B cell (primary cell): Measurements from ENCODE around the gene HOXD3. TPM values are rescaled to one million over a fixed set of nuclear protein-coding genes. Genes with fewer than 3 reads are reported as not detected.

Source experiments
- ATAC-seq: fragments of 200-7000 bp; cut with Tn5 transposase; one replicate; pipeline ENCODE4 v1.10.0; 2021; ENCODE audit warnings: low read depth, mild to moderate bottlenecking, moderate number of reproducible peaks, moderate library complexity
- CTCF ChIA-PET: fragments of 350-600 bp; sonication (Branson Sonifier 250); formaldehyde crosslinking; loops from one replicate; lab custom pipeline; 2021; ENCODE audit warnings: antibody characterized with exemption, inconsistent platforms; lab: Charles Lee
- POLR2A ChIA-PET: fragments of 350-600 bp; sonication (Branson Sonifier 250); formaldehyde crosslinking; loops from one replicate; lab custom pipeline; 2021; ENCODE audit warnings: antibody characterized with exemption; lab: Charles Lee
- DNase-seq: peaks from one replicate; pipeline ENCODE4 v3.0.0; 2013
- H2AFZ ChIP-seq: 2 replicates; pipeline ENCODE4 v1.6.1; 2012; ENCODE audit warnings: mild to moderate bottlenecking, low read depth, low read length; ENCODE audit not compliant: insufficient read depth, poor library complexity, severe bottlenecking
- H3K27ac ChIP-seq, 2 donors: 1 replicate in 1 of 2; 2 replicates in 1 of 2; pipeline ENCODE4 v1.5.1; 2012 to 2013; ENCODE audit warnings: low read length in 2 of 2, mild to moderate bottlenecking in 2 of 2, moderate library complexity in 1 of 2
- H3K27me3 ChIP-seq, 4 experiments: fragments of 200-600 bp in 1 of 4; sonication (generic) in 1 of 4; replicated peaks in 1 of 4; 1 replicate in 2 of 4; 2 replicates in 2 of 4; pipeline versions ENCODE4 v1.6.1 to v1.7.0; 2013 to 2016; ENCODE audit warnings: low read length in 3 of 4, mild to moderate bottlenecking in 2 of 4, mixed read lengths in 1 of 4, moderate library complexity in 1 of 4; ENCODE audit not compliant: insufficient read depth in 4 of 4, control insufficient read depth in 3 of 4; ENCODE audit errors: control extremely low read depth in 1 of 4
- H3K36me3 ChIP-seq, 2 experiments: replicated peaks in 1 of 2; 1 replicate in 1 of 2; 2 replicates in 1 of 2; pipeline versions ENCODE4 v1.6.1 to v1.7.1; 2013; ENCODE audit warnings: low read length in 1 of 2; ENCODE audit not compliant: insufficient read depth in 2 of 2, control insufficient read depth in 1 of 2; ENCODE audit errors: control extremely low read depth in 1 of 2, extremely low read depth in 1 of 2
- H3K4me1 ChIP-seq, 2 donors: fragments of 200-600 bp in 1 of 2; sonication (generic) in 1 of 2; 1 replicate in 1 of 2; 2 replicates in 1 of 2; pipeline versions ENCODE4 v1.5.1 to v1.6.1; 2013 to 2017; ENCODE audit warnings: low read length in 2 of 2; ENCODE audit not compliant: control insufficient read depth in 2 of 2, insufficient read depth in 2 of 2
- H3K4me2 ChIP-seq: replicated peaks from 2 replicates; pipeline ENCODE3; 2012; ENCODE audit warnings: mild to moderate bottlenecking, low read depth, low read length; ENCODE audit not compliant: poor library complexity, severe bottlenecking
- H3K4me3 ChIP-seq, 5 experiments: fragments of 200-600 bp in 1 of 5; sonication (generic) in 1 of 5; 1 replicate in 3 of 5; 2 replicates in 2 of 5; pipeline versions ENCODE4 v1.5.1 to v1.7.0; 2011 to 2016; ENCODE audit warnings: low read length in 4 of 5, mild to moderate bottlenecking in 4 of 5, low read depth in 2 of 5, control low read depth in 1 of 5, moderate library complexity in 1 of 5; ENCODE audit not compliant: insufficient read depth in 1 of 5; ENCODE audit errors: control extremely low read depth in 1 of 5, extremely low read depth in 1 of 5
- H3K79me2 ChIP-seq: fragments of 200-600 bp; sonication (generic); one replicate; pipeline ENCODE4 v1.6.0; 2016; ENCODE audit warnings: low read length; ENCODE audit not compliant: control insufficient read depth, insufficient read depth
- H3K9ac ChIP-seq: fragments of 200-600 bp; sonication (generic); 2 replicates; pipeline ENCODE4 v1.6.1; 2017; ENCODE audit warnings: mild to moderate bottlenecking, low read length, moderate library complexity
- H3K9me3 ChIP-seq, 3 donors: one replicate each; pipeline versions ENCODE4 v1.6.1 to v1.7.1; 2013; ENCODE audit warnings: low read length in 2 of 3; ENCODE audit not compliant: control insufficient read depth in 2 of 3, insufficient read depth in 1 of 3; ENCODE audit errors: control extremely low read depth in 1 of 3
- H4K20me1 ChIP-seq: 2 replicates; pipeline ENCODE4 v1.6.0; 2012; ENCODE audit warnings: mild to moderate bottlenecking, low read length; ENCODE audit not compliant: insufficient read depth, control insufficient read depth, poor library complexity, severe bottlenecking
- H3K27ac Mint-ChIP-seq: one replicate; pipeline ENCODE4 v1.8.0; 2021; ENCODE audit warnings: mixed read lengths
- H3K27me3 Mint-ChIP-seq: one replicate; pipeline ENCODE4 v1.8.0; 2021; ENCODE audit warnings: mixed read lengths
- H3K4me1 Mint-ChIP-seq: one replicate; pipeline ENCODE4 v1.8.0; 2021; ENCODE audit warnings: mixed read lengths
- H3K4me3 Mint-ChIP-seq: one replicate; pipeline ENCODE4 v1.8.0; 2021; ENCODE audit warnings: mixed read lengths
- H3K9me3 Mint-ChIP-seq: one replicate; pipeline ENCODE4 v1.8.0; 2022; ENCODE audit warnings: mixed read lengths; ENCODE audit not compliant: insufficient read depth
- CTCF ChIP-seq: fragments of 200-600 bp; IDR thresholded peaks from one replicate; pipeline ENCODE4 v1.8.0; 2022; ENCODE audit warnings: antibody characterized with exemption, mild to moderate bottlenecking
- EZH2 ChIP-seq: IDR thresholded peaks from 2 replicates; pipeline ENCODE4 v1.6.1; 2012; ENCODE audit warnings: borderline replicate concordance, low read depth, mild to moderate bottlenecking, moderate library complexity, low read length; ENCODE audit not compliant: insufficient read depth, poor library complexity, severe bottlenecking
- WGBS: methylation state at CpG from one replicate; pipeline ENCODE4 v1.1.5; 2013; ENCODE audit warnings: missing lambda C conversion rate; ENCODE audit not compliant: insufficient coverage; 5-methylcytosine and 5-hydroxymethylcytosine counted together
- intact Hi-C: fragments of 100-400 bp; cut with micrococcal nuclease; formaldehyde crosslinking; loops from one replicate; pipeline ENCODE4 v1.10.0; 2022
- polyA plus RNA-seq: library from polyadenylated mRNA; depleted of rRNA; stranded (reverse); fragments of >200 nt; gene quantifications from 2 replicates; pipeline ENCODE4 v1.2.3, GENCODE V29; 2012
- total RNA-seq, 2 donors: library from RNA; stranded (reverse); fragments of 120-200 nt in 1 of 2; gene quantifications; 1 replicate in 1 of 2; 2 replicates in 1 of 2; pipeline versions ENCODE4 v1.2.3 to v1.2.4, GENCODE V29; 2013 to 2022

The HOXD3 gene
- total and polyA plus RNA-seq, 2 donors (not counting 1 experiment from before 2014, with no cell fraction given), result not detected

- intact Hi-C loops, result no loop called here
- Mint-ChIP-seq H3K9me3 (no peaks in the 10 kb centered on the region), H3K27ac (no peak overlapping the region), H3K4me3 (no peak overlapping the region), H3K4me1 (no peaks in the 10 kb centered on the region), H3K27me3 (peaks cover 34% of the 10 kb centered on the region)
- Histone ChIP-seq H4K20me1 (no peaks in the 10 kb centered on the region), H3K9me3 (peaks cover 0 to 11% (median 2%) of the 10 kb centered on the region in 3 donors), H3K27ac (no peak overlapping the region), H2AFZ (no peak overlapping the region), H3K4me1 (no peaks in the 10 kb centered on the region), H3K36me3 (no peaks in the 10 kb centered on the region), H3K79me2 (no peaks in the 10 kb centered on the region), H3K9ac (no peak overlapping the region), H3K27me3 (peaks cover 0 to 19% (median 7%) of the 10 kb centered on the region in 4 experiments), H3K4me3 (no peak overlapping the region), H3K4me2 (no peak overlapping the region)
- DNase-seq, result no peak
- ATAC-seq, result no peak
- TF ChIP-seq EZH2 (no peak), CTCF (no peak)
- POLR2A ChIA-PET, result no interaction called here
- CTCF ChIA-PET, result no interaction called here
- WGBS, result 76% methylated on average over 13 of the region's 21 CpGs
Measured at GRCh38 chr2:176200971-176201370, 43.9 kb downstream of the HOXD3 start.

DNA sequence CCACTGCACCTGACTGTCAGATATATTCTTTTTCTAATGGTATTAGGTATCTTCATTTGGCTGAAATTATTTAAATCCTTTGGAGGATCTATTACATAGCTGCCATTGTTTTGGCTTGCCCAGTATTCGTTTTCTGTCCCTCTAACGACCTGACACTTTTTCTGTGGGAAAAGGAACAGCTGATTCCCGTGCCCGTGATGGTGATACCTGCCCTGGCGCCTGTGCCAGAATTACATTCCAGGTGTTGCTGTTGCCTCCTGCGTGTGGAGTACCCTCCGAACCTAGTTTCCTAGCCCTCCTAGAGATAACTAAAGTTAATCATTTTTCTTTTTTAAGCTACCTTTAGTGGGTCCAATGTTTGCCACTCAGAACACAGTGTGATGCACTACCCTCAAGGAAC lies 45.4 kb downstream of the HOXD3 start:
- Histone ChIP-seq H2AFZ (no peak overlapping the region), H3K27me3 (peaks cover 0 to 19% (median 3%) of the 10 kb centered on the region in 4 experiments), H3K9me3 (peaks cover 0 to 11% (median 2%) of the 10 kb centered on the region in 3 donors), H3K9ac (no peak overlapping the region), H4K20me1 (no peaks in the 10 kb centered on the region), H3K36me3 (no peaks in the 10 kb centered on the region), H3K4me2 (no peak overlapping the region), H3K27ac (no peak overlapping the region), H3K79me2 (no peaks in the 10 kb centered on the region), H3K4me3 (no peak overlapping the region), H3K4me1 (no peaks in the 10 kb centered on the region)
- TF ChIP-seq CTCF (no peak), EZH2 (no peak)
- Mint-ChIP-seq H3K27ac (no peak overlapping the region), H3K4me3 (no peak overlapping the region), H3K9me3 (no peaks in the 10 kb centered on the region), H3K4me1 (no peaks in the 10 kb centered on the region), H3K27me3 (peaks cover 24% of the 10 kb centered on the region)
- intact Hi-C loops, result no loop called here
- 87% methylated on average over 5 of the region's 7 CpGs for WGBS
- POLR2A ChIA-PET, result no interaction called here
- DNase-seq (no peak), ATAC-seq (no peak)
- CTCF ChIA-PET, result no interaction called here
